CD1c-positive myeloid dendritic cell (primary cell): ENCODE results near the gene RGS21.

Experiments used
- DNase-seq: peaks from one replicate; pipeline ENCODE4 v3.0.0-alpha.2; 2016; ENCODE audit errors: extremely low spot score

The RGS21 gene

GRCh38 chr1:192378878-192379277 is 62.1 kb downstream of the RGS21 start:
- no peak for DNase-seq

GRCh38 chr1:192379554-192379953 is 62.8 kb downstream of the RGS21 start:
- no peak for DNase-seq

- no peak for DNase-seq
Observed at GRCh38 chr1:192382758-192383157, 66.0 kb downstream of the RGS21 start.

- no peak for DNase-seq
Observed at GRCh38 chr1:192386051-192386650, 69.4 kb downstream of the RGS21 start.

GRCh38 chr1:192395211-192395610 is 78.4 kb downstream of the RGS21 start:
- DNase-seq = no peak

GRCh38 chr1:192395895-192396294 is 79.1 kb downstream of the RGS21 start:
- DNase-seq = no peak

GRCh38 chr1:192399161-192399560 is 82.4 kb downstream of the RGS21 start:
- no peak for DNase-seq

- DNase-seq = no peak
Observed at GRCh38 chr1:192401825-192402224, 85.0 kb downstream of the RGS21 start.

- DNase-seq = no peak
Observed at GRCh38 chr1:192402571-192402970, 85.8 kb downstream of the RGS21 start.

- DNase-seq = no peak
Observed at GRCh38 chr1:192407206-192407605, 90.4 kb downstream of the RGS21 start.
